SU-DHL-6 (cell line): ENCODE results near the gene EPB41L1.

Source experiments
- H2AFZ ChIP-seq: fragments of 200-600 bp; sonication (generic); 2 replicates; pipeline ENCODE4 v1.6.1; 2014; ENCODE audit warnings: low read depth, mild to moderate bottlenecking, moderate library complexity, mixed read lengths, antibody characterized with exemption, low read length; ENCODE audit not compliant: severe bottlenecking
- H3F3A ChIP-seq: fragments of 200-600 bp; shearing (Covaris generic); 2 replicates; pipeline ENCODE4 v1.6.0; 2016; ENCODE audit warnings: antibody characterized with exemption, mild to moderate bottlenecking; ENCODE audit not compliant: insufficient read depth
- H3K27ac ChIP-seq: fragments of 200-600 bp; sonication (generic); 2 replicates; pipeline ENCODE4 v1.5.1; 2016; ENCODE audit warnings: low read depth, mild to moderate bottlenecking, low read length, moderate library complexity, mixed read lengths
- H3K27me3 ChIP-seq: fragments of 200-600 bp; sonication (generic), shearing (Covaris generic); 2 replicates; pipeline ENCODE4 v1.6.0; 2014; ENCODE audit warnings: mild to moderate bottlenecking, low read length
- H3K36me3 ChIP-seq: fragments of 200-600 bp; sonication (generic); 2 replicates; pipeline ENCODE4 v1.6.1; 2014; ENCODE audit warnings: mild to moderate bottlenecking, low read length, mixed read lengths
- H3K4me2 ChIP-seq: fragments of 300-600, 200-600 bp; shearing (Covaris generic), sonication (generic); 2 replicates; pipeline ENCODE4 v1.6.0; 2014; ENCODE audit warnings: low read length, low read depth, mild to moderate bottlenecking; ENCODE audit not compliant: poor library complexity, severe bottlenecking
- H3K4me3 ChIP-seq: fragments of 200-600 bp; sonication (generic); 2 replicates; pipeline ENCODE4 v1.5.1; 2014; ENCODE audit warnings: antibody characterized with exemption, low read length, mild to moderate bottlenecking, mixed read lengths; ENCODE audit not compliant: insufficient read depth, poor library complexity, severe bottlenecking
- H3K79me2 ChIP-seq: fragments of 200-600 bp; sonication (generic); 2 replicates; pipeline ENCODE4 v1.6.1; 2014; ENCODE audit warnings: mild to moderate bottlenecking, low read length, moderate library complexity; ENCODE audit not compliant: insufficient read depth
- H3K9ac ChIP-seq: fragments of 200-600 bp; sonication (generic); 2 replicates; pipeline ENCODE4 v1.7.0; 2014; ENCODE audit warnings: mild to moderate bottlenecking, low read length
- H3K9me2 ChIP-seq: fragments of 200-600 bp; sonication (generic); replicated peaks from 2 replicates; pipeline ENCODE4 v1.6.1; 2014; ENCODE audit warnings: low read length; ENCODE audit not compliant: insufficient read depth
- H3K9me3 ChIP-seq: fragments of 200-600 bp; sonication (generic); 2 replicates; pipeline ENCODE4 v1.6.1; 2014; ENCODE audit warnings: low read length, mixed read lengths; ENCODE audit not compliant: insufficient read depth
- H4K20me1 ChIP-seq: fragments of 200-600 bp; sonication (generic); 2 replicates; pipeline ENCODE4 v1.6.1; 2014; ENCODE audit warnings: low read depth, mild to moderate bottlenecking, antibody characterized with exemption, low read length, moderate library complexity, mixed read lengths
- EZH2phosphoT487 ChIP-seq: fragments of 200-600 bp; sonication (generic), shearing (Covaris generic); conservative IDR thresholded peaks from 2 replicates; pipeline ENCODE4 v1.6.1; 2018; ENCODE audit warnings: mild to moderate bottlenecking, antibody characterized with exemption, low read length, moderate library complexity, mixed read lengths
- TF ChIP-seq, protein P1 (sequence below): fragments of 200-600 bp; sonication (generic); IDR thresholded peaks from one replicate; pipeline ENCODE4 v1.5.1; 2017; ENCODE audit warnings: antibody characterized with exemption, mild to moderate bottlenecking, low read length, moderate library complexity; ENCODE audit not compliant: insufficient read depth, poor library complexity, severe bottlenecking

The EPB41L1 gene

DNA sequence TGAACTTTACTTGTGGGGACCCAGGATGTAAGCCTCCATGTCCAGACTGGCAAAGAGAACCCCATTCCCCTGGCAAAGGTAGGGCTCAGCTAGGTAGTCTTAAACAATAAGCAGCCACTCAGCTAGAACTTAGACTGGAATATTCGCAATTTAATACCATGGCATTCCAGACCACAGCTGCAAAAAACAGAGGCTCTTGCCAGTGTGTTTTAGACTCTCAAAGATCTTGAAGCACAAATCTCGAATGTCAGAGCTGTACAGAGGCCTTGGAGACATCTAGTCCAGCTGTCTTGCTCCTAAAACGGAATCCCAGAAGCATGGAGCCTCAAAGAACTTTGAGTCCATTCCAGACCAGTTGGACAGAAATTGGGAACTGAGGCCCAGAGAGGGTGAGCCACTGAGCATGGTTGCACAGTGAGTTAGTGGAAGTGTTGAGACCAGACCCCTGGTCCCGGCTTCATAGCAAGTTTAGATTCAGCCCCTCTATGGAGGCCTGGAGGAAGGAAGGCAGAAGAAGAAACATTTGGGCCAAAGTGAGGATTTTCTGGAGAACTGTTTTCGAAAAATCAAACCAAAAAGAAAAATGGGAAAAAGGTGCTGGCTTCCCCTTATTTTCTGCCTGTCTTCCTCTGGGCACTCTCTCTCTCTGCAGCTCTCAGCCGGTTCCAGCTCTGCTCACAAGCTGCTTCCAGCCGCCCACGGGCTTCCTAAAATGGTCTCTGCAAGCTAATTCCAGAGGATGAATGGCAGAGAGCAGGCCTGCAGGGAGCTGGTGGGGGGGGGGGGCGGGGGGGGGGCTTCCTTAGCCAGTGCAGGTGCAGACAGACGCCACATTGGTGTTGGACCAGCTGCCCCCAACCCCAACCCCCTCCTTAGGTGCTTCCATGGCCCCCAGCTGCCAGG lies 114.2 kb downstream of the EPB41L1 start:
- no peak overlapping the region for H3K4me2 ChIP-seq
- TF ChIP-seq, protein P1, sequence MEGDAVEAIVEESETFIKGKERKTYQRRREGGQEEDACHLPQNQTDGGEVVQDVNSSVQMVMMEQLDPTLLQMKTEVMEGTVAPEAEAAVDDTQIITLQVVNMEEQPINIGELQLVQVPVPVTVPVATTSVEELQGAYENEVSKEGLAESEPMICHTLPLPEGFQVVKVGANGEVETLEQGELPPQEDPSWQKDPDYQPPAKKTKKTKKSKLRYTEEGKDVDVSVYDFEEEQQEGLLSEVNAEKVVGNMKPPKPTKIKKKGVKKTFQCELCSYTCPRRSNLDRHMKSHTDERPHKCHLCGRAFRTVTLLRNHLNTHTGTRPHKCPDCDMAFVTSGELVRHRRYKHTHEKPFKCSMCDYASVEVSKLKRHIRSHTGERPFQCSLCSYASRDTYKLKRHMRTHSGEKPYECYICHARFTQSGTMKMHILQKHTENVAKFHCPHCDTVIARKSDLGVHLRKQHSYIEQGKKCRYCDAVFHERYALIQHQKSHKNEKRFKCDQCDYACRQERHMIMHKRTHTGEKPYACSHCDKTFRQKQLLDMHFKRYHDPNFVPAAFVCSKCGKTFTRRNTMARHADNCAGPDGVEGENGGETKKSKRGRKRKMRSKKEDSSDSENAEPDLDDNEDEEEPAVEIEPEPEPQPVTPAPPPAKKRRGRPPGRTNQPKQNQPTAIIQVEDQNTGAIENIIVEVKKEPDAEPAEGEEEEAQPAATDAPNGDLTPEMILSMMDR = no peak
- TF ChIP-seq EZH2phosphoT487 = no peak
- no peak overlapping the region for H2AFZ ChIP-seq
- H3K36me3 ChIP-seq = no peaks in the 10 kb centered on the region
- no peaks in the 10 kb centered on the region for H4K20me1 ChIP-seq
- H3K79me2 ChIP-seq = no peaks in the 10 kb centered on the region
- no peaks in the 10 kb centered on the region for H3F3A ChIP-seq
- H3K9me2 ChIP-seq = no peaks in the 10 kb centered on the region
- no peak overlapping the region for H3K4me3 ChIP-seq
- H3K9ac ChIP-seq = no peak overlapping the region
- no peaks in the 10 kb centered on the region for H3K9me3 ChIP-seq
- H3K27ac ChIP-seq = no peak overlapping the region
- H3K27me3 ChIP-seq = no peaks in the 10 kb centered on the region

DNA sequence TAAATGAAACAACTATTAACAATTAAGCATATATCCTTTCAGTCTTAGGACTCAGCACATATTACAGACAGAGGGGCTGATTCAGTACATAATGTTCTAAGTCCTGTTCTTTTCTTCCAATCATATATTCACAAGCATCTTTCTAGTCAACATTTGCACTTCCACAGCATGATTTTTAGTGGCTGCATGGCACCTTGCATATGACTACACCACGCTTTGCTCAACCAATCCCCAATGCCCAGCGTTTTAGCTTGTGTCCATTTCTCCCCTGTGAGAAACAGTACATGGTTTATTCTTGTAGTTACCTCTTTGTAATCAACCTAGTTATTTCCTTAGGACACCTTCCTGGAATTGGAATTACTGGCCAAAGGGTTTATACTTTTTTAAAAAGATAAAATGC lies 115.0 kb downstream of the EPB41L1 start:
- Histone ChIP-seq H3K27me3 (no peaks in the 10 kb centered on the region), H3F3A (no peaks in the 10 kb centered on the region), H3K9me2 (no peaks in the 10 kb centered on the region), H2AFZ (no peak overlapping the region), H3K9ac (no peak overlapping the region), H4K20me1 (no peaks in the 10 kb centered on the region), H3K79me2 (no peaks in the 10 kb centered on the region), H3K27ac (no peak overlapping the region), H3K9me3 (no peaks in the 10 kb centered on the region), H3K4me2 (no peak overlapping the region), H3K36me3 (no peaks in the 10 kb centered on the region), H3K4me3 (no peak overlapping the region)
- no peak for TF ChIP-seq EZH2phosphoT487
- TF ChIP-seq, protein P1 = no peak

DNA sequence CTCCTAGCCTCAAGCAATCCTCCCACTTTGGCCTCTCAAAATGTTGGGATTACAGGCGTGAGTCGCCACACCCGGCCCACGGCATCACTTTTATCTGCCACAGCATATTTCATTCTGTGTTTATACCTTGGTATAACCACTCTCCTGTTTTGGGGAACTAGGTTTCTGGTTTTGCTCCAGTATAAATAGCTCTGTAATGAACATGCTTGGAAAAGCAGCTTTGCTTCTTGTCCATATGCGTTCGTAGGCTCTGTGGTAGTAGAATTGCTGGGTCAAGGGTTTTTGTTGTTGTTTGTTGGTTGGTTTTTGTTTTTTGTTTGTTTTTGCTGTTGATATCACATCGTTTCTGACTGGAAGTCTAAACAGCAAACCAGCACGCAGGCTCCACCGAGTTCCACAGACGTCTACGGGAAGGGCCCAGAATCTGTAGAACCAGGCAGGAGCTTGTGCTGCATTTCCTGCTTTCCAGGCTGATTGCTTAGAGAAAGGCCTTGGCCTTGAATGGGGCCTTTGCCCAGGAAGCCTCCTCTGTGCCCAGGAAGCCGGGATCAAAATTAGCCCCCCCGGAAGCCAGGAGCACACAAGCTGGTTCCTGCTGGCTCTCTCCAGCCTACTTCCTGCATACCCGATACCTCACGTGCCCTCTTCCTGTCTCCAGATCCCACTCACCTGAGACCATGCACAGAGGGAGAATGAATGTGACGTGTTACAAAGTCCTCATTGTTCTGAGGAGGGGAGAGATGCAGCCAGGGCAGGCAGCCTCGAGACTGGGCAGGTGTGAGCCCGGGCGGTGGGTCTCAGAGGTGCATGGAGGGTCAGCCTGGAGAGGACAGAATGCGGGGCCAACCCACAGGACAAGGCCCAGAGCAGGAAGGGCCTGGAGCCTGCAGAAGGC lies 116.5 kb downstream of the EPB41L1 start:
- Histone ChIP-seq H4K20me1 (no peaks in the 10 kb centered on the region), H3K9me2 (no peaks in the 10 kb centered on the region), H3K4me3 (no peak overlapping the region), H3K27me3 (no peaks in the 10 kb centered on the region), H2AFZ (no peak overlapping the region), H3F3A (no peaks in the 10 kb centered on the region), H3K9me3 (no peaks in the 10 kb centered on the region), H3K36me3 (no peaks in the 10 kb centered on the region), H3K4me2 (no peak overlapping the region), H3K9ac (no peak overlapping the region), H3K27ac (no peak overlapping the region), H3K79me2 (no peaks in the 10 kb centered on the region)
- TF ChIP-seq, protein P1 = no peak
- no peak for TF ChIP-seq EZH2phosphoT487
